ENCODE measurements around the gene CBX6. TPM values are rescaled to one million over a fixed set of nuclear protein-coding genes. Genes with fewer than 3 reads are reported as not detected.

The CBX6 gene
- total RNA-seq, 1 experiment from 2014 or later = 90.0 TPM

DNA sequence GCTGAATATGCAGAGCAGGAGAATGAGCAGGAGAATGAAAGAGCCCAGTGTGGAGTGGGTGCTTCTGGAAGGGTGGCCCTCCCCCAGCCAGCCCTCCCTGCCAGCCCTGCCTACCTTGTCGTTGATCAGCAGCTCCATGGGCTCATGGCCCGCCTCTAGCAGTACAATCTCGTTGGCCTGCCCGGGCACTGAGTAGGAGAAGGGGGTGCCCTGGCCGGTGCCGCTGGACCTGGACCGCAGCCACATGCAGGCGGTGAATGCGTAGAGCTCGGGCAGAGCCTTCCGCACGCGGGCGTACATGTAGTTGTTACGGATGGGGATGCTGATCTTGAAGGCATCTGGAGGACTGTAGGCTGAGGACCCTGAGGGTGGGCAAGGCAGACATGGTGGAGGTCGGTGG is 45.6 kb downstream of the CBX6 start:
- no peak overlapping the region for H3K4me3 ChIP-seq (replicated peaks in 1 of 2; ENCODE audit: low read depth in 1 of 2, low read length in 2 of 2)
- no peaks in the 10 kb centered on the region for H3K27me3 ChIP-seq (ENCODE audit: insufficient read depth, low read length)
- no peak for ATAC-seq
- RAD21 ChIA-PET (ENCODE audit: low non-redundant PET in 1 of 2, low total read pairs in 2 of 2, uncharacterized antibody in 2 of 2, unreplicated experiment in 2 of 2) = no interaction called here
- POLR2A ChIA-PET = no interaction called here
- no peak for TF ChIP-seq TCF7L2 (IDR thresholded peaks at IDR 0.05; ENCODE audit: borderline replicate concordance, extremely low read depth, insufficient read depth, insufficient read length)
- TF ChIP-seq SP1 (IDR thresholded peaks at IDR 0.05; ENCODE audit: low read depth) = no peak
- TF ChIP-seq, protein P1, sequence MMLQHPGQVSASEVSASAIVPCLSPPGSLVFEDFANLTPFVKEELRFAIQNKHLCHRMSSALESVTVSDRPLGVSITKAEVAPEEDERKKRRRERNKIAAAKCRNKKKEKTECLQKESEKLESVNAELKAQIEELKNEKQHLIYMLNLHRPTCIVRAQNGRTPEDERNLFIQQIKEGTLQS (IDR thresholded peaks at IDR 0.05) = no peak
- no peak for TF ChIP-seq EZH2phosphoT487 (IDR thresholded peaks at IDR 0.05; ENCODE audit: borderline replicate concordance)
- H3K4me2 ChIP-seq (ENCODE audit: low read length) = no peak overlapping the region
- no peak overlapping the region for H3K27ac ChIP-seq (ENCODE audit: low read depth, low read length)
- DNase-seq (ENCODE audit: low read depth, low spot score) = no peak
- H3K9me3 ChIP-seq (ENCODE audit: control insufficient read depth in 1 of 2, insufficient read depth in 1 of 2, low read depth in 1 of 2, low read length in 2 of 2) = no peaks in the 10 kb centered on the region
- H2AFZ ChIP-seq (ENCODE audit: low read depth, low read length, poor library complexity, severe bottlenecking) = no peak overlapping the region
- CTCF ChIA-PET = no interaction called here
- H4K20me1 ChIP-seq (ENCODE audit: insufficient read depth) = no peaks in the 10 kb centered on the region
- no TSS peak for BruUV-seq (replicated peaks)
- H3K4me1 ChIP-seq (ENCODE audit: control insufficient read depth in 1 of 2, insufficient read depth in 2 of 2, low read length in 2 of 2) = peaks cover 2 to 8% of the 10 kb centered on the region in 2 experiments
- intact Hi-C loops (cut with micrococcal nuclease) = no loop called here
- H3K9ac ChIP-seq (ENCODE audit: low read length) = no peak overlapping the region
- H3K79me2 ChIP-seq (ENCODE audit: insufficient read depth, low read length) = no peaks in the 10 kb centered on the region
- H3K36me3 ChIP-seq (ENCODE audit: control insufficient read depth in 1 of 2, insufficient read depth in 2 of 2, low read length in 2 of 2) = no peaks in the 10 kb centered on the region
- no peaks in the 10 kb centered on the region for H3K9me2 ChIP-seq (ENCODE audit: insufficient read depth)

DNA sequence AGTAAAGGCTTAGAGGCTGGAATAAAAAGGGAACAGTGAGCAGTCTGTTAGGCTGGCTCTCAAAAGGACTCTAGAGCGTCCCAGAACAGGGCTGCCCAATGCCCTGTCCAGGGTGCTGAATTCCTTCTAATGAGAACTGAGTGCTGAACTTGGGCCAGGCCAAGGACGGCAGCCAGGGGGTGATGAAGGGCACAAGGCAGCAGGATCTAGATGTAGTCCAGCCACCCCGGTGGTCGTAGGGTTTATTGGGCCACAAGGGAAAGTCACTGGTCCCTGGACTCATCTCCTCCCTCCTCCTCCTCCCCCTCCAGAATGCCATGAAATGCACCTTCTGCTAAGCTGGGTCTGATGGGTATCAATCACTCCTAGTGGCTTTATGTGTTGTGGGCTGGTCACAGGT is 47.4 kb downstream of the CBX6 start:
- no peaks in the 10 kb centered on the region for H3K9me2 ChIP-seq (ENCODE audit: insufficient read depth)
- H3K9me3 ChIP-seq (ENCODE audit: control insufficient read depth in 1 of 2, insufficient read depth in 1 of 2, low read depth in 1 of 2, low read length in 2 of 2) = no peaks in the 10 kb centered on the region
- CTCF ChIA-PET = no interaction called here
- no TSS peak for BruUV-seq (replicated peaks)
- POLR2A ChIA-PET = no interaction called here
- no peaks in the 10 kb centered on the region for H3K79me2 ChIP-seq (ENCODE audit: insufficient read depth, low read length)
- no peak overlapping the region for H3K4me3 ChIP-seq (replicated peaks in 1 of 2; ENCODE audit: low read depth in 1 of 2, low read length in 2 of 2)
- RAD21 ChIA-PET (ENCODE audit: low non-redundant PET in 1 of 2, low total read pairs in 2 of 2, uncharacterized antibody in 2 of 2, unreplicated experiment in 2 of 2) = no interaction called here
- intact Hi-C loops (cut with micrococcal nuclease) = no loop called here
- DNase-seq (ENCODE audit: low read depth, low spot score) (no peak), ATAC-seq (peak; percentile 92)
- no peaks in the 10 kb centered on the region for H3K36me3 ChIP-seq (ENCODE audit: control insufficient read depth in 1 of 2, insufficient read depth in 2 of 2, low read length in 2 of 2)
- no peak overlapping the region for H3K27ac ChIP-seq (ENCODE audit: low read depth, low read length)
- no peaks in the 10 kb centered on the region for H3K4me1 ChIP-seq (ENCODE audit: control insufficient read depth in 1 of 2, insufficient read depth in 2 of 2, low read length in 2 of 2)
- no peaks in the 10 kb centered on the region; the same call in 1 of the 2 replicates for H3K27me3 ChIP-seq (ENCODE audit: insufficient read depth, low read length)
- no peak overlapping the region for H2AFZ ChIP-seq (ENCODE audit: low read depth, low read length, poor library complexity, severe bottlenecking)
- no peak overlapping the region for H3K4me2 ChIP-seq (ENCODE audit: low read length)
- H3K9ac ChIP-seq (ENCODE audit: low read length) = no peak overlapping the region
- no peaks in the 10 kb centered on the region for H4K20me1 ChIP-seq (ENCODE audit: insufficient read depth)
- TF ChIP-seq SP1 (IDR thresholded peaks at IDR 0.05; ENCODE audit: low read depth) (no peak), YY1 (IDR thresholded peaks at IDR 0.05; ENCODE audit: extremely low read depth, insufficient replicate concordance, low read depth, low read length) (no peak), EGR1 (IDR thresholded peaks at IDR 0.05; ENCODE audit: low read depth) (no peak), SIN3A (IDR thresholded peaks at IDR 0.05; ENCODE audit: low read depth) (no peak), EZH2 (IDR thresholded peaks at IDR 0.05) (no peak), SRF (IDR thresholded peaks at IDR 0.05; ENCODE audit: low read depth) (no peak), POLR2AphosphoS5 (IDR thresholded peaks at IDR 0.05; ENCODE audit: low read depth, low read length) (no peak), EZH2phosphoT487 (IDR thresholded peaks at IDR 0.05; ENCODE audit: borderline replicate concordance) (no peak), POLR2A (IDR thresholded peaks at IDR 0.05; ENCODE audit: borderline replicate concordance, extremely low read depth, insufficient read depth, insufficient read length) (no peak), JUND (IDR thresholded peaks at IDR 0.05) (no peak), RAD21 (IDR thresholded peaks at IDR 0.05; ENCODE audit: low read depth) (peak; percentile 17; the same call in 1 of the 2 replicates)
- TF ChIP-seq, protein P2, sequence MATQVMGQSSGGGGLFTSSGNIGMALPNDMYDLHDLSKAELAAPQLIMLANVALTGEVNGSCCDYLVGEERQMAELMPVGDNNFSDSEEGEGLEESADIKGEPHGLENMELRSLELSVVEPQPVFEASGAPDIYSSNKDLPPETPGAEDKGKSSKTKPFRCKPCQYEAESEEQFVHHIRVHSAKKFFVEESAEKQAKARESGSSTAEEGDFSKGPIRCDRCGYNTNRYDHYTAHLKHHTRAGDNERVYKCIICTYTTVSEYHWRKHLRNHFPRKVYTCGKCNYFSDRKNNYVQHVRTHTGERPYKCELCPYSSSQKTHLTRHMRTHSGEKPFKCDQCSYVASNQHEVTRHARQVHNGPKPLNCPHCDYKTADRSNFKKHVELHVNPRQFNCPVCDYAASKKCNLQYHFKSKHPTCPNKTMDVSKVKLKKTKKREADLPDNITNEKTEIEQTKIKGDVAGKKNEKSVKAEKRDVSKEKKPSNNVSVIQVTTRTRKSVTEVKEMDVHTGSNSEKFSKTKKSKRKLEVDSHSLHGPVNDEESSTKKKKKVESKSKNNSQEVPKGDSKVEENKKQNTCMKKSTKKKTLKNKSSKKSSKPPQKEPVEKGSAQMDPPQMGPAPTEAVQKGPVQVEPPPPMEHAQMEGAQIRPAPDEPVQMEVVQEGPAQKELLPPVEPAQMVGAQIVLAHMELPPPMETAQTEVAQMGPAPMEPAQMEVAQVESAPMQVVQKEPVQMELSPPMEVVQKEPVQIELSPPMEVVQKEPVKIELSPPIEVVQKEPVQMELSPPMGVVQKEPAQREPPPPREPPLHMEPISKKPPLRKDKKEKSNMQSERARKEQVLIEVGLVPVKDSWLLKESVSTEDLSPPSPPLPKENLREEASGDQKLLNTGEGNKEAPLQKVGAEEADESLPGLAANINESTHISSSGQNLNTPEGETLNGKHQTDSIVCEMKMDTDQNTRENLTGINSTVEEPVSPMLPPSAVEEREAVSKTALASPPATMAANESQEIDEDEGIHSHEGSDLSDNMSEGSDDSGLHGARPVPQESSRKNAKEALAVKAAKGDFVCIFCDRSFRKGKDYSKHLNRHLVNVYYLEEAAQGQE (IDR thresholded peaks at IDR 0.05; ENCODE audit: low read depth) = peak; percentile 94
- TF ChIP-seq, protein P3, sequence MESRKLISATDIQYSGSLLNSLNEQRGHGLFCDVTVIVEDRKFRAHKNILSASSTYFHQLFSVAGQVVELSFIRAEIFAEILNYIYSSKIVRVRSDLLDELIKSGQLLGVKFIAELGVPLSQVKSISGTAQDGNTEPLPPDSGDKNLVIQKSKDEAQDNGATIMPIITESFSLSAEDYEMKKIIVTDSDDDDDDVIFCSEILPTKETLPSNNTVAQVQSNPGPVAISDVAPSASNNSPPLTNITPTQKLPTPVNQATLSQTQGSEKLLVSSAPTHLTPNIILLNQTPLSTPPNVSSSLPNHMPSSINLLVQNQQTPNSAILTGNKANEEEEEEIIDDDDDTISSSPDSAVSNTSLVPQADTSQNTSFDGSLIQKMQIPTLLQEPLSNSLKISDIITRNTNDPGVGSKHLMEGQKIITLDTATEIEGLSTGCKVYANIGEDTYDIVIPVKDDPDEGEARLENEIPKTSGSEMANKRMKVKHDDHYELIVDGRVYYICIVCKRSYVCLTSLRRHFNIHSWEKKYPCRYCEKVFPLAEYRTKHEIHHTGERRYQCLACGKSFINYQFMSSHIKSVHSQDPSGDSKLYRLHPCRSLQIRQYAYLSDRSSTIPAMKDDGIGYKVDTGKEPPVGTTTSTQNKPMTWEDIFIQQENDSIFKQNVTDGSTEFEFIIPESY (IDR thresholded peaks at IDR 0.05; ENCODE audit: extremely low read depth, insufficient replicate concordance, low read length) = no peak

Data from HCT116 (cell line).